ENCODE data around the gene SPAG16.

The SPAG16 gene

GRCh38 chr2:213235741-213236140, 48.5 kb upstream of the SPAG16 start:
- H3K4me3 ChIP-seq (ENCODE audit: low read depth, low read length), result no peak overlapping the region
- ChIA-PET POLR2A (no interaction called here), CTCF (no interaction called here)
- no peak overlapping the region for H3K27ac ChIP-seq (ENCODE audit: extremely low read depth, low read depth, low read length)
- H3K4me1 ChIP-seq (ENCODE audit: control insufficient read depth, insufficient read depth, low read length), result peaks cover 2% of the 10 kb centered on the region; the same call in 1 of the 2 replicates
- TF ChIP-seq GLIS2 (tag by site-specific recombination; IDR thresholded peaks at IDR 0.05) (no peak), ZNF76 (tag by site-specific recombination; IDR thresholded peaks at IDR 0.05; ENCODE audit: borderline replicate concordance, low read depth) (no peak), ZNF19 (tag by site-specific recombination; IDR thresholded peaks at IDR 0.05; ENCODE audit: low read depth) (no peak), ZNF692 (tag by site-specific recombination; IDR thresholded peaks at IDR 0.05) (no peak), ZNF146 (tag by site-specific recombination; IDR thresholded peaks at IDR 0.05) (no peak), ZNF600 (tag by site-specific recombination; IDR thresholded peaks at IDR 0.05) (no peak), WT1 (tag by site-specific recombination; IDR thresholded peaks at IDR 0.05) (no peak), ZNF48 (tag by site-specific recombination; IDR thresholded peaks at IDR 0.05) (no peak), ZNF391 (tag by site-specific recombination; IDR thresholded peaks at IDR 0.05; ENCODE audit: borderline replicate concordance, low read depth) (no peak), ZNF211 (tag by site-specific recombination; IDR thresholded peaks at IDR 0.05; ENCODE audit: low read depth) (no peak), ZNF626 (tag by site-specific recombination; IDR thresholded peaks at IDR 0.05) (no peak), ZNF660 (tag by site-specific recombination; IDR thresholded peaks at IDR 0.05) (no peak), ZNF132 (tag by site-specific recombination; IDR thresholded peaks at IDR 0.05; ENCODE audit: borderline replicate concordance) (no peak), ZNF37A (tag by site-specific recombination; IDR thresholded peaks at IDR 0.05) (no peak), ZNF670 (tag by site-specific recombination; IDR thresholded peaks at IDR 0.05; ENCODE audit: low read depth) (no peak), SP3 (tag by site-specific recombination; IDR thresholded peaks at IDR 0.05) (no peak), PRDM4 (tag by site-specific recombination; IDR thresholded peaks at IDR 0.05) (no peak), ZNF280C (tag by site-specific recombination; IDR thresholded peaks at IDR 0.05) (no peak)
- H3K9me3 ChIP-seq (ENCODE audit: control insufficient read depth, insufficient read depth, low read depth, low read length), result no peaks in the 10 kb centered on the region
- H3K36me3 ChIP-seq (ENCODE audit: control insufficient read depth in 2 of 2, insufficient read depth in 1 of 2, low read length in 2 of 2), result no peaks in the 10 kb centered on the region

GRCh38 chr2:213237251-213237650, 47.0 kb upstream of the SPAG16 start:
- no peaks in the 10 kb centered on the region for H3K9me3 ChIP-seq (ENCODE audit: control insufficient read depth, insufficient read depth, low read depth, low read length)
- H3K4me3 ChIP-seq (ENCODE audit: low read depth, low read length), result no peak overlapping the region
- ChIA-PET POLR2A (no interaction called here), CTCF (no interaction called here)
- peaks cover 2% of the 10 kb centered on the region; the same call in 1 of the 2 replicates for H3K4me1 ChIP-seq (ENCODE audit: control insufficient read depth, insufficient read depth, low read length)
- H3K27ac ChIP-seq (ENCODE audit: extremely low read depth, low read depth, low read length), result no peak overlapping the region
- TF ChIP-seq RBAK (tag by site-specific recombination; IDR thresholded peaks at IDR 0.05) (no peak), ZFHX2 (tag by site-specific recombination; conservative IDR thresholded peaks at IDR 0.05) (no peak), ZNF211 (tag by site-specific recombination; IDR thresholded peaks at IDR 0.05; ENCODE audit: low read depth) (no peak), ZNF639 (tag by site-specific recombination; IDR thresholded peaks at IDR 0.05) (no peak), ZNF791 (tag by site-specific recombination; IDR thresholded peaks at IDR 0.05) (no peak), PATZ1 (tag by site-specific recombination; IDR thresholded peaks at IDR 0.05) (no peak), ZNF16 (tag by site-specific recombination; IDR thresholded peaks at IDR 0.05; ENCODE audit: low read depth) (no peak), ZNF362 (tag by site-specific recombination; IDR thresholded peaks at IDR 0.05) (no peak), ZBTB1 (tag by site-specific recombination; IDR thresholded peaks at IDR 0.05) (no peak)
- H3K36me3 ChIP-seq (ENCODE audit: control insufficient read depth in 2 of 2, insufficient read depth in 1 of 2, low read length in 2 of 2), result no peaks in the 10 kb centered on the region
